GM12865 (cell line): Measurements from ENCODE around the gene WNT7B.

Experiments
- DNase-seq: peaks from one replicate; pipeline ENCODE4 v3.0.0; 2010; ENCODE audit warnings: low read depth
- H3K4me3 ChIP-seq: 2 replicates; pipeline ENCODE4 v1.5.1; 2011; ENCODE audit warnings: mild to moderate bottlenecking, low read depth, low read length, control low read depth
- CTCF ChIP-seq: IDR thresholded peaks from 2 replicates; pipeline ENCODE4 v1.5.1; 2011; ENCODE audit warnings: low read length, control low read depth, low read depth, inconsistent platforms; ENCODE audit not compliant: insufficient read depth; ENCODE audit errors: missing control alignments

Gene WNT7B

GRCh38 chr22:45910928-45911467 is 66.0 kb downstream of the WNT7B start:
- no peak for DNase-seq
- no peak for TF ChIP-seq CTCF
- no peak overlapping the region for H3K4me3 ChIP-seq

GRCh38 chr22:45908961-45909360 is 68.0 kb downstream of the WNT7B start:
- no peak for DNase-seq
- H3K4me3 ChIP-seq: no peak overlapping the region
- TF ChIP-seq CTCF: no peak

- no peak for TF ChIP-seq CTCF
- DNase-seq: no peak
- H3K4me3 ChIP-seq: no peak overlapping the region
These were observed 69.0 kb downstream of the WNT7B start for GRCh38 chr22:45907996-45908395.

GRCh38 chr22:45907378-45907777 is 69.6 kb downstream of the WNT7B start:
- no peak for TF ChIP-seq CTCF
- H3K4me3 ChIP-seq: no peak overlapping the region
- no peak for DNase-seq

- DNase-seq: no peak
- TF ChIP-seq CTCF: no peak
- no peak overlapping the region for H3K4me3 ChIP-seq
These were observed 70.0 kb downstream of the WNT7B start for GRCh38 chr22:45906946-45907345.

DNA sequence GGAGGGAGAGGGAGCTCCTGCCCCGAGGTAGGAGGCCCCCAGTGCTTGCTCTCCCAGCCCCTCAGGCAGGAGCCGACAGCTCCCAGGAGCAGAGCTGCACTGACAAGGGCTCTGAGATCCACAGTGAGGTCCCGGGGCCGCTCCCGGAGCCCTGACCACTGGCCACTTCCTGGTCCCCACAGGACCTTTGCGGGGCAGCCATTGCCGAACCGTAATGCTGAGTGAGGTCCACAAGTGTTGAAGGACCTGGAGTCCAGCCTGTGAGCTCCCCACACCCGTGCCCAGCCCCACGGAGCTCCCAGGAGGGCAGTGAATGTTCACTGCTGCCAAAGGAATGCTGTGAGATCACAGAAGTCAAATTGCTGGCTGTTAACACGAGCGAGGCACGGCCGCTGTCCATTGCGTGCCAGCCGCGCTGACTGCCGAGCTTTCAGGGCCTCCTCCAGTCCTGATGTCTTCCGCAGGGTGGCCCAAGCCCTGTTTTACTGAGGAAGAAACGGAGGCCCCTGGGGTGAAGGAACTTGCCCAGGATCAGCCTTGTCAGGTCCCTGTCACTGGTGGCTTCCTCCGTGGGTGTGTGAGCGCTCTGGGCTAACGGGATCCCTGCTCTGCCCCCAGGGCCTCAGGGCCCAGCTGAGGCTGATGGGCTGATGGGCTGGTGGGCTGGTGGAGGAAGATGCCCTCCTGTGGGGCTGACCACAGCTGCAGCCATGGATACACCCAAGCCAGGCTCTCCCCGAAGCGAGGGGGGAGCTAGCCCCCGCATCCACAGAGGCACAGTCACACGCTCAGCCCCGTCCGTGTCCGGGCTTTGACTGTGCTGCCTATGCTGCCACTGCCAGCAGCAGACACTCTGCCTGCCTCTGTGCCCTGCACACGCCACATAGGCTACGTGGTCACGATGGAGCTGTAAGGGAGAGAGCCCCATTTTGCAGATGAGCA is 70.8 kb downstream of the WNT7B start:
- H3K4me3 ChIP-seq: no peak overlapping the region
- TF ChIP-seq CTCF: no peak
- no peak for DNase-seq
